ENCODE results near the gene TMEM131L.

- TF ChIP-seq CTCF (IDR thresholded peaks at IDR 0.05; ENCODE audit: low read depth, low read length, poor library complexity, severe bottlenecking): no peak
- no peak for TF ChIP-seq EZH2phosphoT487 (IDR thresholded peaks at IDR 0.05; ENCODE audit: borderline replicate concordance, low read length)
Measured at GRCh38 chr4:153556435-153556815, 90.3 kb downstream of the TMEM131L start.
